Panc1 (cell line): Measurements from ENCODE around the gene C19orf38. TPM values are rescaled to one million over a fixed set of nuclear protein-coding genes. Genes with fewer than 3 reads are reported as not detected.

Experiments
- ATAC-seq: fragments of 200-7000 bp; cut with Tn5 transposase; 2 replicates; pipeline ENCODE4 v1.9.1; 2020; ENCODE audit warnings: mild to moderate bottlenecking, moderate library complexity
- BruUV-seq: library from RNA; stranded (reverse); fragments of 400-500 nt; replicated peaks from 2 replicates; lab custom pipeline; 2021; lab: Mats Ljungman, UMichigan
- CTCF ChIA-PET: fragments of 300-600 bp; sonication (Branson Sonifier 250); formaldehyde crosslinking; loops from one replicate; lab custom pipeline; 2022; ENCODE audit warnings: antibody characterized with exemption; lab: Charles Lee
- POLR2A ChIA-PET: fragments of 300-600 bp; sonication (Branson Sonifier 250); formaldehyde crosslinking; loops from one replicate; lab custom pipeline; 2022; ENCODE audit warnings: antibody characterized with exemption; lab: Charles Lee
- DNase-seq: peaks from one replicate; pipeline ENCODE4 v3.0.0-alpha.2; 2010; ENCODE audit warnings: low read depth, low spot score
- H3K27ac ChIP-seq: 2 replicates; pipeline ENCODE4 v1.5.1; 2011; ENCODE audit warnings: mild to moderate bottlenecking, low read length, inconsistent platforms
- H3K27me3 ChIP-seq: fragments of 200-500 bp; sonication (Bioruptor generic); 2 replicates; pipeline ENCODE4 v1.6.0; 2014; ENCODE audit warnings: low read length, inconsistent platforms; ENCODE audit not compliant: control insufficient read depth, insufficient read depth
- H3K36me3 ChIP-seq: fragments of 200-500 bp; sonication (Bioruptor generic); 2 replicates; pipeline ENCODE4 v1.5.1; 2014; ENCODE audit warnings: inconsistent platforms, mild to moderate bottlenecking, low read length, moderate library complexity; ENCODE audit not compliant: control insufficient read depth, insufficient read depth
- H3K4me1 ChIP-seq: 2 replicates; pipeline ENCODE4 v1.5.1; 2011; ENCODE audit warnings: inconsistent platforms, mild to moderate bottlenecking, low read length, moderate library complexity; ENCODE audit not compliant: control insufficient read depth, insufficient read depth
- H3K4me3 ChIP-seq, 2 experiments: 2 replicates each; pipeline ENCODE4 v1.5.1; 2011 to 2012; ENCODE audit warnings: low read depth in 2 of 2, low read length in 2 of 2, mild to moderate bottlenecking in 2 of 2, inconsistent platforms in 1 of 2, moderate library complexity in 1 of 2
- H3K9me3 ChIP-seq: fragments of 200-500 bp; sonication (Bioruptor generic); 2 replicates; pipeline ENCODE4 v1.5.1; 2014; ENCODE audit warnings: low read depth, mild to moderate bottlenecking, inconsistent platforms, low read length, moderate library complexity; ENCODE audit not compliant: control insufficient read depth, insufficient read depth
- POLR2AphosphoS5 ChIP-seq: IDR thresholded peaks from 2 replicates; pipeline ENCODE4 v1.6.1; 2012; ENCODE audit warnings: mild to moderate bottlenecking, low read depth, low read length, moderate library complexity
- REST ChIP-seq, 2 experiments: IDR thresholded peaks; 2 replicates each; pipeline ENCODE4 v1.6.1; 2011 to 2012; ENCODE audit warnings: low read depth in 2 of 2, control low read depth in 1 of 2, low read length in 1 of 2, mild to moderate bottlenecking in 1 of 2, moderate library complexity in 1 of 2; ENCODE audit not compliant: insufficient read depth in 1 of 2
- SIN3A ChIP-seq: IDR thresholded peaks from 2 replicates; pipeline ENCODE4 v1.6.1; 2012; ENCODE audit warnings: low read depth, mild to moderate bottlenecking, low read length, moderate library complexity, borderline replicate concordance; ENCODE audit not compliant: insufficient read depth
- TCF7L2 ChIP-seq: IDR thresholded peaks from 2 replicates; pipeline ENCODE4 v1.6.1; 2011; ENCODE audit warnings: mild to moderate bottlenecking, low read depth, low read length, inconsistent platforms
- in situ Hi-C: cut with HindIII; loops from 2 replicates; pipeline ENCODE4 v1.10.0; 2016; ENCODE audit warnings: low sequenced_read_pairs, low pct_unique_long_range_greater_than_20kb
- intact Hi-C: fragments of 100-400 bp; cut with micrococcal nuclease; formaldehyde crosslinking; loops from one replicate; pipeline ENCODE4 v1.10.0; 2022; ENCODE audit not compliant: unreplicated experiment
- total RNA-seq: library from RNA; stranded (reverse); gene quantifications from one replicate; pipeline ENCODE4 v1.2.1, GENCODE V29; 2021; ENCODE audit not compliant: unreplicated experiment
- TF ChIP-seq, protein P1 (sequence below): fragments of 450-650 bp; IDR thresholded peaks from 2 replicates; pipeline ENCODE4 v1.5.1; 2017; ENCODE audit warnings: mild to moderate bottlenecking

The C19orf38 gene
- total RNA-seq, 1 experiment from 2014 or later, result not detected

DNA sequence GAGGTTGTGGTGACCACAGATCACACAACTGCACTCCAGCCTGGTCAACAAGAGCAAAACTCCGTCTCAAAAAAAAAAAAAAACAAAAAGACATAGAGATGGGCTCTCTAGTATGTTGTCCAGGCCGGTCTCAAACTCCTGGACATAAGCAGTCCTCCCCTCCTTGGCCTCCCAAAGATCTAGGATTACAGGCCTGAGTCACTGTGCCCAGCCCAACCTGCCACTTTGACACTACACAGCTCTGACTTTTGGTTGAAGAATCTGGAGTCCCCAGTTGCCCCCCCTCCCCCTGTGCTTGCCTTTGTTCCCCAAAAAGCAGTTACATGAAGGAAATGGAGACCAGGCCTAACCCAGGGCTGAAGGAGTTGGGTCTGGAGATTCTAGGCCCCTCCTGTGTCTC lies 36.1 kb downstream of the C19orf38 start:
- intact Hi-C loops (no loop called here), in situ Hi-C loops (no loop called here)
- H3K4me3 ChIP-seq, result no peak overlapping the region
- 0 out of 2 replicates have a peak, but pooled peaks cover 6% of the 10 kb centered on the region for H3K4me1 ChIP-seq
- no peaks in the 10 kb centered on the region for H3K27me3 ChIP-seq
- ChIA-PET POLR2A (no interaction called here), CTCF (no interaction called here)
- no TSS peak for BruUV-seq
- H3K27ac ChIP-seq, result no peak overlapping the region
- no peaks in the 10 kb centered on the region for H3K36me3 ChIP-seq
- DNase-seq (no peak), ATAC-seq (no peak)
- no peak for TF ChIP-seq REST (IDR thresholded peaks at IDR 0.05; ENCODE audit: insufficient read depth in 1 of 2, low read depth in 2 of 2, low read length in 1 of 2)
- TF ChIP-seq SIN3A, result no peak
- TF ChIP-seq POLR2AphosphoS5, result no peak
- TF ChIP-seq TCF7L2, result no peak
- TF ChIP-seq, protein P1, sequence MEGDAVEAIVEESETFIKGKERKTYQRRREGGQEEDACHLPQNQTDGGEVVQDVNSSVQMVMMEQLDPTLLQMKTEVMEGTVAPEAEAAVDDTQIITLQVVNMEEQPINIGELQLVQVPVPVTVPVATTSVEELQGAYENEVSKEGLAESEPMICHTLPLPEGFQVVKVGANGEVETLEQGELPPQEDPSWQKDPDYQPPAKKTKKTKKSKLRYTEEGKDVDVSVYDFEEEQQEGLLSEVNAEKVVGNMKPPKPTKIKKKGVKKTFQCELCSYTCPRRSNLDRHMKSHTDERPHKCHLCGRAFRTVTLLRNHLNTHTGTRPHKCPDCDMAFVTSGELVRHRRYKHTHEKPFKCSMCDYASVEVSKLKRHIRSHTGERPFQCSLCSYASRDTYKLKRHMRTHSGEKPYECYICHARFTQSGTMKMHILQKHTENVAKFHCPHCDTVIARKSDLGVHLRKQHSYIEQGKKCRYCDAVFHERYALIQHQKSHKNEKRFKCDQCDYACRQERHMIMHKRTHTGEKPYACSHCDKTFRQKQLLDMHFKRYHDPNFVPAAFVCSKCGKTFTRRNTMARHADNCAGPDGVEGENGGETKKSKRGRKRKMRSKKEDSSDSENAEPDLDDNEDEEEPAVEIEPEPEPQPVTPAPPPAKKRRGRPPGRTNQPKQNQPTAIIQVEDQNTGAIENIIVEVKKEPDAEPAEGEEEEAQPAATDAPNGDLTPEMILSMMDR, result no peak
- no peaks in the 10 kb centered on the region for H3K9me3 ChIP-seq

DNA sequence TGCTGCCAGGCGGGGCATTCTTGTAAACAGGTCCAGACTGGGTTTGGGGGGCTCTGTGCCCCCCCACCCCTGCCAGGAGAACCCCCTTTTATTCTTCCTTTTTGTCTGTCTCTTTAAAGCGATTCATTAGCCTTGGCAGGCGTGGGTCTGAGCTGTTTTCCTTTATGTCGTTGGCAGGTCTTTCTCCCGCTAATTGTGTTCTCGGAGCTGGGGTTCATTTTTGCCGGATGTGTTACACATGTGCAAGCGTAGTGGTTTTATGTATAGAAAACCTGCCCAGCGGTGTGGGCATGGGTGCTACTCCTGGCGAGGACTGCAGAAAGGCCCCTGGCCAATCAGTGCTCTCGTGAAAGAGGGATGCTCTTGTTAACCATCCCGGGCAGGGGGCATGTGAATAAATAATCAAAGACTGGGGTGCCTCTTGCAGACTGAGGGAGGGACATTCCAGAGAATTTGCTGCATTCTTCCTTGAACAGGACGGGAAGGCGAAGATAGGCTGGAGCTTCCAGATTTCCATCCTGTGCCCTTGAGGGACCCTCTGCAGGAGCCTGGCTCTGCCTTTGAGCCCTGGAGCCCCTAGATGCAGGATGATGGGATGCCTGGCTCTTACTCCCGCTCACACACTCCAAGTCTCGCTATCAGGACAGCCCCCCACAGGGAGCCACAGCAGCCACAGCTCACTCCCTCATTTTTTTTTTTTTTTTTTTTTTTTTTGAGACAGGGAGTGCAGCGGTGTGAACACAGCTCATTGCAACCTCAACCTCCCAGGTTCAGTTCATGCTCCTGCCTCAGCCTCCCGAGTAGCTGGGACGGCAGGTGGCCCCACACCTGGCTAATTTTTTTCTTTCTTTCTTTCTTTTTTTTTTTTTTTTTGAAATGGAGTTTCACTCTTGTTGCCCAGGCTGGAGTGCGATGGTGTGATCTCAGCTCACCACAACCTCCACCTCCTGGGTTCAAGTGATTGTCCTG lies 37.3 kb downstream of the C19orf38 start:
- no peak overlapping the region for H3K27ac ChIP-seq
- no peak for TF ChIP-seq REST (IDR thresholded peaks at IDR 0.05; ENCODE audit: insufficient read depth in 1 of 2, low read depth in 2 of 2, low read length in 1 of 2)
- TF ChIP-seq, protein P1, result no peak
- TF ChIP-seq TCF7L2, result no peak
- TF ChIP-seq SIN3A, result no peak
- no peak for TF ChIP-seq POLR2AphosphoS5
- ATAC-seq, result no peak

More for the DNA sequence above, 37.3 kb downstream of the C19orf38 start:
- Histone ChIP-seq H3K4me3 (no peak overlapping the region), H3K36me3 (no peaks in the 10 kb centered on the region), H3K4me1 (0 out of 2 replicates have a peak, but pooled peaks cover 6% of the 10 kb centered on the region), H3K27me3 (no peaks in the 10 kb centered on the region), H3K9me3 (no peaks in the 10 kb centered on the region)
- BruUV-seq, result no TSS peak
- CTCF ChIA-PET, result no interaction called here
- DNase-seq, result no peak
- in situ Hi-C loops, result no loop called here
- POLR2A ChIA-PET, result no interaction called here
- intact Hi-C loops, result no loop called here
